Heart left ventricle (tissue), 16 donors: ENCODE results near the gene PRDM16. TPM values are rescaled to one million over a fixed set of nuclear protein-coding genes. Genes with fewer than 3 reads are reported as not detected.

Experiments used
- ATAC-seq, 4 donors: fragments of 200-7000 bp; cut with Tn5 transposase; one replicate each; pipeline ENCODE4 v1.9.1; 2020 to 2022; ENCODE audit warnings: moderate library complexity in 4 of 4, mild to moderate bottlenecking in 3 of 4, moderate number of reproducible peaks in 1 of 4
- DNase-seq, 5 donors: peaks; one replicate each; pipeline ENCODE4 v3.0.0-alpha.2; 2020
- H3K27ac ChIP-seq, 12 donors: fragments of 200-600 bp; sonication (generic) in 4 of 12; one replicate each; pipeline versions ENCODE4 v1.5.0 to v1.8.0; 2016 to 2022; ENCODE audit warnings: mild to moderate bottlenecking in 2 of 12
- H3K27me3 ChIP-seq, 9 donors: fragments of 200-600 bp; sonication (generic) in 2 of 9; one replicate each; pipeline versions ENCODE4 v1.5.1 to v1.8.0; 2016 to 2022; ENCODE audit warnings: mild to moderate bottlenecking in 3 of 9
- H3K36me3 ChIP-seq, 9 donors: fragments of 200-600 bp; sonication (generic) in 2 of 9; one replicate each; pipeline versions ENCODE4 v1.5.0 to v1.8.0; 2018 to 2022; ENCODE audit warnings: mild to moderate bottlenecking in 2 of 9
- H3K4me1 ChIP-seq, 12 donors: fragments of 200-600 bp; sonication (generic) in 4 of 12; one replicate each; pipeline versions ENCODE4 v1.5.0 to v1.8.0; 2016 to 2022; ENCODE audit warnings: mild to moderate bottlenecking in 3 of 12
- H3K4me3 ChIP-seq, 12 donors: fragments of 200-600 bp; sonication (generic) in 4 of 12; one replicate each; pipeline versions ENCODE4 v1.5.0 to v1.8.0; 2017 to 2022; ENCODE audit warnings: mild to moderate bottlenecking in 9 of 12, moderate library complexity in 4 of 12
- H3K9me3 ChIP-seq, 12 donors: fragments of 200-600 bp; sonication (generic) in 4 of 12; one replicate each; pipeline versions ENCODE4 v1.5.0 to v1.8.0; 2016 to 2022; ENCODE audit warnings: mild to moderate bottlenecking in 1 of 12
- POLR2A ChIP-seq, 2 donors: fragments of 450-650 bp; IDR thresholded peaks; one replicate each; pipeline ENCODE4 v1.6.1; 2017; ENCODE audit warnings: antibody characterized with exemption in 2 of 2, mild to moderate bottlenecking in 2 of 2, moderate library complexity in 2 of 2
- WGBS, 4 donors: extraction: QIAGEN DNeasy Blood & Tissue Kit in 2 of 4; methylation state at CpG; one replicate each; pipeline versions ENCODE4 v1.1.5 to v1.1.7; 2013 to 2018; 5-methylcytosine and 5-hydroxymethylcytosine counted together
- intact Hi-C, 10 donors: fragments of 100-400 bp; cut with DNase I; formaldehyde crosslinking; loops; one replicate each; pipeline versions ENCODE4 v1.11.1 to v1.14.2; 2022
- polyA plus RNA-seq, 2 donors: library from polyadenylated mRNA; stranded (reverse); fragments of 200-250 nt; gene quantifications; one replicate each; pipeline ENCODE4 v1.2.3, GENCODE V29; 2013
- total RNA-seq, 9 donors: library from RNA; depleted of rRNA in 2 of 9; stranded (reverse); fragments of >200 nt in 2 of 9; fragmentation: NEBNext Ultra II Directional in 3 of 9; extraction: Animal tissue kit (Norgen Biotek cat#: 25700) in 3 of 9; gene quantifications; one replicate each; pipeline versions ENCODE4 v1.1.0 to v1.2.4, GENCODE V29; 2016 to 2023
- TF ChIP-seq, protein P1 (sequence below), 12 donors: fragments of 200-600 bp; sonication (generic) in 4 of 12; IDR thresholded peaks; one replicate each; pipeline versions ENCODE4 v1.5.0 to v1.8.0; 2018 to 2022; ENCODE audit warnings: antibody characterized with exemption in 12 of 12, mild to moderate bottlenecking in 5 of 12
- donor health status: ischemic (EF 13 %, LVEDD 7.1; RV severe dilation, severe dysfunction).
- donor health status: healthy with polysubstance abuse.
- donor health status: DM: no; HTN: yes; CAD: no.
- donor health status: DM: no; HTN: no; CAD: no.
- donor health status: ischemic (EF 25% LVEDD 6.9; RV normal size, moderate dysfunction).
- donor health status: ischemic (EF 25% LVEDD 5.7; RV mildly dilated, moderate dysfunction).
- donor health status: healthy.
- donor health status: DM: yes; HTN: yes; CAD: no.
- donor health status: ischemic (EF 35%, LVEDD 5.7; RV mildly dilated, moderate dysfunction).
- donor health status: nonischemic (EF 11% LVEDD 7.7; RV severe dilation, severe dysfunction).
- donor health status: DM: yes; HTN: yes; CAD: no.
- donor health status: PGD.
- donor health status: ischemic (EF 29% LVEDD 5.4; RV normal size, mild dysfunction).
- donor health status: nonischemic (EF 23%, LVEDD 6.1; RV moderate dilation, normal function).

The PRDM16 gene
- total and polyA plus RNA-seq, 11 donors: 6.0 to 22.7 (median 14.0) TPM

DNA sequence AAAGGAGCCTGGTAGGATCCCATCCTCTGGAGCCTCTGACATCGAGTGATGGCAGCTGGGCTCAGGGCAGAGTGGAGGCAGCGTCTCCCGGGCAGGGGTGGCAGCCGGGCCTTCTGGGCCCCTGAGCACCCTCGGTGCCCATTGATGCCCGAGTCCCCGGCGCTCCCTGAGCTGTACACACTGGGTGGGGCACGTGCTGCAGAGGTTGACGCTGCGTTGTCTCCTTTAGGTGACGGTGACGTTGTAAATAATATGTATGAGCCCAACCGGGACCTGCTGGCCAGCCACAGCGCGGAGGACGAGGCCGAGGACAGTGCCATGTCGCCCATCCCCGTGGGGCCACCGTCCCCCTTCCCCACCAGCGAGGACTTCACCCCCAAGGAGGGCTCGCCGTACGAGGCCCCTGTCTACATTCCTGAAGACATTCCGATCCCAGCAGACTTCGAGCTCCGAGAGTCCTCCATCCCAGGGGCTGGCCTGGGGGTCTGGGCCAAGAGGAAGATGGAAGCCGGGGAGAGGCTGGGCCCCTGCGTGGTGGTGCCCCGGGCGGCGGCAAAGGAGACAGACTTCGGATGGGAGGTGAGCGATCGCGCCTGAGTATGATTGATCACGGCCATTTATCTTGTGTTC is 117.0 kb downstream of the PRDM16 start:
- no peaks in the 10 kb centered on the region for H3K36me3 ChIP-seq
- peaks cover 0 to 43% (median 25%) of the 10 kb centered on the region in 12 donors for H3K4me1 ChIP-seq
- peaks cover 0 to 20% (median 0%) of the 10 kb centered on the region in 9 donors for H3K27me3 ChIP-seq
- DNase-seq (no peak), ATAC-seq (peak in 1 of 4 donors; percentile 2)
- no peaks in the 10 kb centered on the region for H3K9me3 ChIP-seq
- WGBS, 4 donors: 73 to 80% (median 78%) methylated on average over 31 to 38 of the region's 38 CpGs
- H3K4me3 ChIP-seq: peak overlapping the region in 1 of 12 donors; percentile 10
- intact Hi-C loops: loop anchor here in 3 of 10 donors (2.0 to 5.0 kb wide), 2 partner anchors 73 to 114 kb away; no protein-coding TSS in a partner anchor
- TF ChIP-seq POLR2A (IDR thresholded peaks at IDR 0.05): no peak
- TF ChIP-seq, protein P1, sequence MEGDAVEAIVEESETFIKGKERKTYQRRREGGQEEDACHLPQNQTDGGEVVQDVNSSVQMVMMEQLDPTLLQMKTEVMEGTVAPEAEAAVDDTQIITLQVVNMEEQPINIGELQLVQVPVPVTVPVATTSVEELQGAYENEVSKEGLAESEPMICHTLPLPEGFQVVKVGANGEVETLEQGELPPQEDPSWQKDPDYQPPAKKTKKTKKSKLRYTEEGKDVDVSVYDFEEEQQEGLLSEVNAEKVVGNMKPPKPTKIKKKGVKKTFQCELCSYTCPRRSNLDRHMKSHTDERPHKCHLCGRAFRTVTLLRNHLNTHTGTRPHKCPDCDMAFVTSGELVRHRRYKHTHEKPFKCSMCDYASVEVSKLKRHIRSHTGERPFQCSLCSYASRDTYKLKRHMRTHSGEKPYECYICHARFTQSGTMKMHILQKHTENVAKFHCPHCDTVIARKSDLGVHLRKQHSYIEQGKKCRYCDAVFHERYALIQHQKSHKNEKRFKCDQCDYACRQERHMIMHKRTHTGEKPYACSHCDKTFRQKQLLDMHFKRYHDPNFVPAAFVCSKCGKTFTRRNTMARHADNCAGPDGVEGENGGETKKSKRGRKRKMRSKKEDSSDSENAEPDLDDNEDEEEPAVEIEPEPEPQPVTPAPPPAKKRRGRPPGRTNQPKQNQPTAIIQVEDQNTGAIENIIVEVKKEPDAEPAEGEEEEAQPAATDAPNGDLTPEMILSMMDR (IDR thresholded peaks at IDR 0.05): no peak
- peak overlapping the region in 9 of 12 donors; percentile 62 to 92 (median 77) for H3K27ac ChIP-seq

DNA sequence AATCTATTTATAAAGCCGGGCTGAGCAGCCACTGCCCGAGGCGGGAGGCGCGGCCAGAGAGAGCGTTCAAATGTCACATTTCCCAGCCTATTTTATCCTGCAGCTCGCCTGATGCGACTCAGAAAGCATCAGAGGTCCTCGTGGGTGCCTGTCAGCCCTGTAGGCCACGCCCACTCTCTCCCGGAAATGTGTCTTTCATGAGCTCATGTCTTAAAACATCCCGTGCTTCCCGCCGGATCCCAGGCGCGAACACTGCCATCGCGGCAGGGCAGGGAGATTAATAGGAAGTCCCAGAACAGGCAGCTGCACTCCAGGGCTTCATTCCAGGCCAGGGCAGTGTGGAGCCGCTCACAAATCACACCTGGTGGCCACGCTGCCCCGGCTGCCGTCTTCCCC is 117.5 kb downstream of the PRDM16 start:
- Histone ChIP-seq H3K9me3 (no peaks in the 10 kb centered on the region), H3K4me3 (peak overlapping the region in 1 of 12 donors; percentile 10), H3K27me3 (peaks cover 0 to 20% (median 0%) of the 10 kb centered on the region in 9 donors), H3K4me1 (peaks cover 0 to 43% (median 25%) of the 10 kb centered on the region in 12 donors), H3K27ac (peak overlapping the region; percentile 12 to 92 (median 76)), H3K36me3 (no peaks in the 10 kb centered on the region)
- DNase-seq: peak in 4 of 5 donors; percentile 84 to 92 (median 89)
- no peak for TF ChIP-seq POLR2A (IDR thresholded peaks at IDR 0.05)
- peak; percentile 61 to 90 (median 76) for ATAC-seq
- 10 to 20% (median 16%) methylated on average over 14 to 22 of the region's 22 CpGs for WGBS, 4 donors
- intact Hi-C loops: loop anchor here in 2 of 10 donors (5.0 kb wide), 1 partner anchor 114 kb away; no protein-coding TSS in a partner anchor

DNA sequence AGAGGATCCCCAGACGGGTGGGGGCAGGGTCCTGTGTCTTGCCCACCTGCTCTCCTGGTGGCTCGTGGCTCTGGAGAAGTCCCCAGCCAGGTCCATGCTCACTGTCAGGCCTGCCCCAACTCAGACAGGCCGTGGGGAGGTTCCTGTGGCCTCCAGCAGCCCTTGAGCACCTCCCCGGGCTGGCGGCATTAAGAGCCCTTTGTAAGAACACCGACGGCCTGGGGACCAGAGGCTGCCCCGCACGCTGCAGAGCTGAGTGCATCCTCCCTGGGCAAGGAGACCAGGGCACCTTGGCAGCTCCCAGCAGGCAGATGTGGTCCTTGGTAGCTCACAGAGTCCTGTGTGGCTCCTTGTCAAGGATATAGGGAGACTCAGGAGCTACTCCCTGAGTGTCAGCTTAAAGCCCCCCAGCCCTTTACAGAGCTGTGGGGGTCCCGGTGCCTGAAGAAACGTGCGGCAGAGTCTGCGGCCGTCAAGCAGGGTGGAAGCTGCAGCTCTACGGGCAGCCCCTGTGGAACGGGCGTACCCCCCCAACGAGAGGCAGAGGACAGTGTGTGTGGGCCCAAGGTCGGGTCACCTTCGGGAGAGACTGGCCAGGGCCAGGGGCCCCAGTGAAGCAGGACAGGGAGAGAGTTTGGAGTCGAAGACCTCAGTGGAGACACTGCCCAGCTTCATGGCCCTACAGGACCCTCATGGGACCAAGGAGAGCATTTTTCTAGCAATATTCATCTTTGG is 118.6 kb downstream of the PRDM16 start:
- Histone ChIP-seq H3K4me3 (no peak overlapping the region), H3K4me1 (peaks cover 0 to 43% (median 25%) of the 10 kb centered on the region in 12 donors), H3K9me3 (no peaks in the 10 kb centered on the region), H3K36me3 (no peaks in the 10 kb centered on the region), H3K27ac (peak overlapping the region; percentile 12 to 92 (median 76)), H3K27me3 (peaks cover 0 to 19% (median 0%) of the 10 kb centered on the region in 9 donors)
- ATAC-seq (peak in 3 of 4 donors; percentile 28 to 43 (median 36)), DNase-seq (no peak)
- intact Hi-C loops: loop anchor here in 2 of 10 donors (5.0 kb wide), 1 partner anchor 115 kb away; no protein-coding TSS in a partner anchor
- WGBS, 4 donors: 67 to 72% (median 69%) methylated on average over 16 to 21 of the region's 21 CpGs
- TF ChIP-seq, protein P1 (IDR thresholded peaks at IDR 0.05): no peak
- TF ChIP-seq POLR2A (IDR thresholded peaks at IDR 0.05): no peak

DNA sequence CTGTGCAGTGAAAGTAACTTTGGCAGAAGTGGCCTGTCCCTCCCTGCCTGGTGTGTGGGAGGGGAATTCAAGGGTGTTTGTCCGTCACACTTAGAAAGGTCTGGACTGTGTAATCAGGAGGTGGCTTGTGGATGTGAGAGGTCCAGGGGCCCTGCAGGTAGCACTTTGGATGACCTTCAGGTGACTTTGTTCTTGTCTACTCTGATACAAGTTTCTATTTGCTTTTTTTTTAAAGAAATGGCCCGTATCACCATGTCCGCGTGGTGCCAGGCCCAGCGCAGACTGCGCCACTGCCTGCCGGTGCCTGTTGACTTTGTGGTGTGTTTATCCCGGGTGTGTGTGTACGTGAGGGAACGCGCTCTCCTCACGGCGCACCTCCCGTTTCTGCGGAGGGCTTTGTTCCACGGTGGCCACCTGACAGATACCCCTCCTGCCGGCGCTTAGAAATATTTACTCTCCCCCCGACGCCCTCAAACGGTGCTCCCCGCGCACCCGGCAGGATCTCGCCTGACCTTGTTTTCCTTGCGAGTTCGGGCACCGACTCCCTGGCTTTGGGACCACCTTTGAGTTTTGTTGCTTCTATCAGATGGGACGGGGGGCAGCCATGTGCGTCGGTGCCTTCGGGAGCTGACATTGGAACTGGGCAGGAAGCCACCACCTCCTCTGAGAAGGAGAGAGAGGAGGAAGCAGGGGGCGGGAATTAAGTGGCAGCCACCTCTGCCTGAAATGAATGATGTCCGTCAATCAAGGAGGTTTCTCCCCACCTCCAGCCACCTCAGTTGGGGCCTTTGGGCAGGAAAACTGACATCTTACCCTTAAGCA is 119.4 kb downstream of the PRDM16 start:
- peak in 3 of 4 donors; percentile 35 to 44 (median 43) for ATAC-seq
- WGBS, 4 donors: 57 to 71% (median 68%) methylated on average over 33 to 34 of the region's 34 CpGs

More for the DNA sequence above, 119.4 kb downstream of the PRDM16 start:
- no peaks in the 10 kb centered on the region for H3K9me3 ChIP-seq
- peaks cover 0 to 11% (median 0%) of the 10 kb centered on the region in 9 donors for H3K27me3 ChIP-seq
- H3K27ac ChIP-seq: peak overlapping the region in 11 of 12 donors; percentile 21 to 92 (median 76)
- peaks cover 0 to 43% (median 25%) of the 10 kb centered on the region in 12 donors for H3K4me1 ChIP-seq
- intact Hi-C loops: loop anchor here in 2 of 10 donors (5.0 kb wide), 1 partner anchor 116 kb away; no protein-coding TSS in a partner anchor
- peaks cover 0 to 5% (median 0%) of the 10 kb centered on the region in 9 donors for H3K36me3 ChIP-seq
- no peak overlapping the region for H3K4me3 ChIP-seq
- DNase-seq: peak in 1 of 5 donors; percentile 53
- no peak for TF ChIP-seq POLR2A (IDR thresholded peaks at IDR 0.05)
- TF ChIP-seq, protein P1 (IDR thresholded peaks at IDR 0.05): no peak
